ENCODE data around the gene FAM227A. TPM values are rescaled to one million over a fixed set of nuclear protein-coding genes. Genes with fewer than 3 reads are reported as not detected.

The FAM227A gene
- total and polyA plus RNA-seq, 2 of the 13 experiments (the other 11 are each of a cell fraction or from before 2014, with no cell fraction given), result 1.0 to 1.5 TPM

- no peak for TF ChIP-seq ZNF616 (CRISPR knock-in tag; IDR thresholded peaks at IDR 0.05; ENCODE audit: low read depth)
Observed at GRCh38 chr22:38657045-38657909, 1.1 kb upstream of the FAM227A start (continued).

- Histone ChIP-seq H2AFZ (ENCODE audit: low read length) (peak overlapping the region; percentile 86), H3K4me1 (ENCODE audit: insufficient read depth, low read length) (peaks cover 5% of the 10 kb centered on the region; the same call in 1 of the 2 replicates), H3K4me3 (replicated peaks in 1 of 3; ENCODE audit: insufficient read depth in 1 of 3, low read depth in 2 of 3, low read length in 3 of 3) (peak overlapping the region; percentile 80 to 92 (median 87)), H4K20me1 (ENCODE audit: insufficient read depth, low read length) (no peaks in the 10 kb centered on the region), H3K36me3 (replicated peaks in 1 of 2; ENCODE audit: control insufficient read depth in 1 of 2, insufficient read depth in 2 of 2, low read length in 2 of 2) (no peaks in the 10 kb centered on the region), H3K79me2 (ENCODE audit: insufficient read depth, low read length) (peaks cover 10% of the 10 kb centered on the region), H3K27ac (ENCODE audit: extremely low read length, insufficient read depth, low read length) (peak overlapping the region; percentile 90), H3K27me3 (ENCODE audit: control insufficient read depth in 1 of 2, insufficient read depth in 2 of 2, low read length in 2 of 2) (no peaks in the 10 kb centered on the region; a peak in 1 of 5 replicates), H3K9ac (ENCODE audit: insufficient read depth, low read depth, low read length) (peak overlapping the region; percentile 89), H3K4me2 (ENCODE audit: low read depth, low read length) (peak overlapping the region; percentile 90), H3K9me3 (ENCODE audit: low read length) (no peaks in the 10 kb centered on the region)
- no TSS peak for BruUV-seq (replicated peaks)
- FAIRE-seq (no peak), DNase-seq (ENCODE audit: low spot score) (no peak), ATAC-seq (no peak)
- POLR2A ChIA-PET, result no interaction called here
- WGBS (ENCODE audit: low lambda C conversion rate), result 7% methylated on average over 13 of the region's 22 CpGs
- CTCF ChIA-PET (ENCODE audit: low intra/inter-chr PET ratio, low total read pairs), result no interaction called here
- intact Hi-C loops (cut with micrococcal nuclease; ENCODE audit: unreplicated experiment) (no loop called here), in situ Hi-C loops (cut with HindIII; ENCODE audit: extremely low pct_ligation_motif_present, low pct_unique_long_range_greater_than_20kb) (no loop called here)
- TF ChIP-seq ZNF331 (CRISPR knock-in tag; IDR thresholded peaks at IDR 0.05) (0 out of 2 replicates have a peak, but pooled peaks have one; percentile 10), ZNF569 (CRISPR knock-in tag; IDR thresholded peaks at IDR 0.05; ENCODE audit: borderline replicate concordance) (no peak), TBX3 (IDR thresholded peaks at IDR 0.05; ENCODE audit: borderline replicate concordance) (no peak), MXD1 (CRISPR knock-in tag; IDR thresholded peaks at IDR 0.05) (no peak), ZNF253 (CRISPR knock-in tag; IDR thresholded peaks at IDR 0.05; ENCODE audit: borderline replicate concordance) (no peak), TGIF2 (CRISPR knock-in tag; IDR thresholded peaks at IDR 0.05) (no peak), DNMT3B (CRISPR knock-in tag; conservative IDR thresholded peaks at IDR 0.05) (0 out of 2 replicates have a peak, but pooled peaks have one; percentile 8), EED (CRISPR knock-in tag; IDR thresholded peaks at IDR 0.05) (0 out of 2 replicates have a peak, but pooled peaks have one; percentile 34), PRPF4 (IDR thresholded peaks at IDR 0.05; ENCODE audit: low read depth, low read length, poor library complexity, severe bottlenecking) (no peak), ZNF709 (CRISPR knock-in tag; IDR thresholded peaks at IDR 0.05) (no peak), CCAR2 (optimal IDR thresholded peaks at IDR 0.05; ENCODE audit: low read depth, low read length) (no peak), ZNF547 (CRISPR knock-in tag; IDR thresholded peaks at IDR 0.05) (0 out of 2 replicates have a peak, but pooled peaks have one; percentile 46), GMEB1 (CRISPR knock-in tag; IDR thresholded peaks at IDR 0.05; ENCODE audit: borderline replicate concordance) (0 out of 2 replicates have a peak, but pooled peaks have one; percentile 23), ZNF598 (CRISPR knock-in tag; IDR thresholded peaks at IDR 0.05; ENCODE audit: borderline replicate concordance) (0 out of 2 replicates have a peak, but pooled peaks have one; percentile 16)
- TF ChIP-seq, protein P1, sequence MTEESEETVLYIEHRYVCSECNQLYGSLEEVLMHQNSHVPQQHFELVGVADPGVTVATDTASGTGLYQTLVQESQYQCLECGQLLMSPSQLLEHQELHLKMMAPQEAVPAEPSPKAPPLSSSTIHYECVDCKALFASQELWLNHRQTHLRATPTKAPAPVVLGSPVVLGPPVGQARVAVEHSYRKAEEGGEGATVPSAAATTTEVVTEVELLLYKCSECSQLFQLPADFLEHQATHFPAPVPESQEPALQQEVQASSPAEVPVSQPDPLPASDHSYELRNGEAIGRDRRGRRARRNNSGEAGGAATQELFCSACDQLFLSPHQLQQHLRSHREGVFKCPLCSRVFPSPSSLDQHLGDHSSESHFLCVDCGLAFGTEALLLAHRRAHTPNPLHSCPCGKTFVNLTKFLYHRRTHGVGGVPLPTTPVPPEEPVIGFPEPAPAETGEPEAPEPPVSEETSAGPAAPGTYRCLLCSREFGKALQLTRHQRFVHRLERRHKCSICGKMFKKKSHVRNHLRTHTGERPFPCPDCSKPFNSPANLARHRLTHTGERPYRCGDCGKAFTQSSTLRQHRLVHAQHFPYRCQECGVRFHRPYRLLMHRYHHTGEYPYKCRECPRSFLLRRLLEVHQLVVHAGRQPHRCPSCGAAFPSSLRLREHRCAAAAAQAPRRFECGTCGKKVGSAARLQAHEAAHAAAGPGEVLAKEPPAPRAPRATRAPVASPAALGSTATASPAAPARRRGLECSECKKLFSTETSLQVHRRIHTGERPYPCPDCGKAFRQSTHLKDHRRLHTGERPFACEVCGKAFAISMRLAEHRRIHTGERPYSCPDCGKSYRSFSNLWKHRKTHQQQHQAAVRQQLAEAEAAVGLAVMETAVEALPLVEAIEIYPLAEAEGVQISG (CRISPR knock-in tag; IDR thresholded peaks at IDR 0.05), result no peak
Observed at GRCh38 chr22:38655519-38656255, 505 bp downstream of the FAM227A start.

Measured in HepG2 (cell line).